ENCODE data around the gene FBXO36. TPM values are rescaled to one million over a fixed set of nuclear protein-coding genes. Genes with fewer than 3 reads are reported as not detected.

Gene FBXO36
- polyA plus RNA-seq, 2 of the 4 experiments (the other 2 are of a cell fraction), result 2.0 to 5.5 TPM

GRCh38 chr2:230043025-230043424, 120.7 kb downstream of the FBXO36 start:
- DNase-seq (ENCODE audit: low read depth in 1 of 2, low spot score in 1 of 2) (no peak), FAIRE-seq (no peak), ATAC-seq (no peak)
- CTCF ChIA-PET, result interaction anchor here (1.5 kb wide), 1 partner anchor 10 kb away, joined by 3 read pairs; no protein-coding TSS in a partner anchor
- Histone ChIP-seq H3K9me3 (no peaks in the 10 kb centered on the region), H3K27ac (no peak overlapping the region), H3K4me3 (no peak overlapping the region), H3K4me1 (no peaks in the 10 kb centered on the region), H3K4me2 (no peak overlapping the region)
- TF ChIP-seq MAFK (IDR thresholded peaks at IDR 0.05; ENCODE audit: partially characterized antibody) (peak; percentile 81), POLR2AphosphoS2 (conservative IDR thresholded peaks at IDR 0.05; ENCODE audit: low read length) (no peak)
- POLR2A ChIA-PET, result no interaction called here
- WGBS (ENCODE audit: missing lambda C conversion rate), result 76% methylated on average over 5 of the region's 5 CpGs

GRCh38 chr2:230043461-230043860, 121.2 kb downstream of the FBXO36 start:
- CTCF ChIA-PET, result interaction anchor here (1.5 kb wide), 1 partner anchor 9 kb away, joined by 3 read pairs; no protein-coding TSS in a partner anchor
- ATAC-seq, result no peak
- Histone ChIP-seq H3K4me3 (no peak overlapping the region), H3K9me3 (no peaks in the 10 kb centered on the region), H3K4me1 (no peaks in the 10 kb centered on the region), H3K4me2 (no peak overlapping the region), H3K27ac (no peak overlapping the region)
- no peak for DNase-seq (ENCODE audit: low read depth in 1 of 2, low spot score in 1 of 2)
- FAIRE-seq, result no peak
- WGBS (ENCODE audit: missing lambda C conversion rate), result 49% methylated on average over 2 of the region's 2 CpGs
- TF ChIP-seq MYC (IDR thresholded peaks at IDR 0.05; ENCODE audit: borderline replicate concordance, low read length), result no peak
- no peak for TF ChIP-seq CTCF (IDR thresholded peaks at IDR 0.05)
- TF ChIP-seq CHD2 (IDR thresholded peaks at IDR 0.05; ENCODE audit: low read length, partially characterized antibody), result no peak
- TF ChIP-seq ELK1 (IDR thresholded peaks at IDR 0.05; ENCODE audit: low read depth, low read length), result no peak
- TF ChIP-seq MAX (IDR thresholded peaks at IDR 0.05), result no peak
- TF ChIP-seq HOXB13 (CRISPR knock-in tag; IDR thresholded peaks at IDR 0.05; ENCODE audit: low read depth), result no peak
- TF ChIP-seq E2F6 (IDR thresholded peaks at IDR 0.05; ENCODE audit: borderline replicate concordance, low read depth), result no peak
- TF ChIP-seq ATOH8 (CRISPR knock-in tag; IDR thresholded peaks at IDR 0.05; ENCODE audit: low read depth), result no peak
- POLR2A ChIA-PET, result no interaction called here

- H3K4me3 ChIP-seq, result no peak overlapping the region
- ChIA-PET POLR2A (no interaction called here), CTCF (no interaction called here)
- ATAC-seq (no peak), DNase-seq (ENCODE audit: low read depth in 1 of 2, low spot score in 1 of 2) (no peak), FAIRE-seq (no peak)
- H3K4me2 ChIP-seq, result no peak overlapping the region
- H3K9me3 ChIP-seq, result no peaks in the 10 kb centered on the region
- no peak for TF ChIP-seq RNF2 (IDR thresholded peaks at IDR 0.05; ENCODE audit: borderline replicate concordance, low read depth)
- TF ChIP-seq ATOH8 (CRISPR knock-in tag; IDR thresholded peaks at IDR 0.05; ENCODE audit: low read depth), result no peak
- no peak for TF ChIP-seq RCOR1 (IDR thresholded peaks at IDR 0.05; ENCODE audit: low read depth, low read length)
- TF ChIP-seq TFCP2L1 (CRISPR knock-in tag; IDR thresholded peaks at IDR 0.05), result no peak
- TF ChIP-seq NPAS2 (CRISPR knock-in tag; IDR thresholded peaks at IDR 0.05; ENCODE audit: borderline replicate concordance), result no peak
- H3K4me1 ChIP-seq, result no peaks in the 10 kb centered on the region
- WGBS (ENCODE audit: missing lambda C conversion rate), result 87% methylated on average over 16 of the region's 16 CpGs
- no peak overlapping the region for H3K27ac ChIP-seq
These were observed 124.2 kb downstream of the FBXO36 start for GRCh38 chr2:230046491-230046890.

Measured in A549 (cell line).